ENCODE results near the gene NAV2.

Gene NAV2

GRCh38 chr11:19805827-19806226 is 93.2 kb downstream of the NAV2 start:
- no peak for DNase-seq (ENCODE audit: low read depth)

- no peak for DNase-seq (ENCODE audit: low read depth)
Observed at GRCh38 chr11:19806251-19806650, 93.6 kb downstream of the NAV2 start.

- DNase-seq (ENCODE audit: low read depth), result no peak
Observed at GRCh38 chr11:19808076-19808911, 95.7 kb downstream of the NAV2 start.

- no peak for DNase-seq (ENCODE audit: low read depth)
Observed at GRCh38 chr11:19810852-19811251, 98.2 kb downstream of the NAV2 start.

- DNase-seq (ENCODE audit: low read depth), result no peak
Observed at GRCh38 chr11:19811380-19811779, 98.7 kb downstream of the NAV2 start.

- DNase-seq (ENCODE audit: low read depth), result no peak
Observed at GRCh38 chr11:19812096-19812495, 99.5 kb downstream of the NAV2 start.

GRCh38 chr11:19812710-19813109 is 100.1 kb downstream of the NAV2 start:
- DNase-seq (ENCODE audit: low read depth), result no peak

GRCh38 chr11:19813158-19813879 is 100.7 kb downstream of the NAV2 start:
- no peak for DNase-seq (ENCODE audit: low read depth)

GRCh38 chr11:19814421-19814820 is 101.8 kb downstream of the NAV2 start:
- no peak for DNase-seq (ENCODE audit: low read depth)

- no peak for DNase-seq (ENCODE audit: low read depth)
Observed at GRCh38 chr11:19816040-19816439, 103.4 kb downstream of the NAV2 start.

GRCh38 chr11:19816817-19817216 is 104.2 kb downstream of the NAV2 start:
- DNase-seq (ENCODE audit: low read depth), result no peak

- no peak for DNase-seq (ENCODE audit: low read depth)
Observed at GRCh38 chr11:19817265-19817851, 104.7 kb downstream of the NAV2 start.

- DNase-seq (ENCODE audit: low read depth), result no peak
Observed at GRCh38 chr11:19817870-19818269, 105.2 kb downstream of the NAV2 start.

- no peak for DNase-seq (ENCODE audit: low read depth)
Observed at GRCh38 chr11:19818619-19819018, 106.0 kb downstream of the NAV2 start.

GRCh38 chr11:19819148-19819547 is 106.5 kb downstream of the NAV2 start:
- no peak for DNase-seq (ENCODE audit: low read depth)

- DNase-seq (ENCODE audit: low read depth), result no peak
Observed at GRCh38 chr11:19820100-19820499, 107.5 kb downstream of the NAV2 start.

GRCh38 chr11:19821412-19821875 is 108.8 kb downstream of the NAV2 start:
- DNase-seq (ENCODE audit: low read depth), result no peak

- no peak for DNase-seq (ENCODE audit: low read depth)
Observed at GRCh38 chr11:19821993-19822392, 109.4 kb downstream of the NAV2 start.

- DNase-seq (ENCODE audit: low read depth), result no peak
Observed at GRCh38 chr11:19822531-19822930, 109.9 kb downstream of the NAV2 start.

- no peak for DNase-seq (ENCODE audit: low read depth)
Observed at GRCh38 chr11:19826606-19827005, 114.0 kb downstream of the NAV2 start.

- no peak for DNase-seq (ENCODE audit: low read depth)
Observed at GRCh38 chr11:19827399-19828135, 114.9 kb downstream of the NAV2 start.

Measured in activated T-helper 1 cell treated with Interleukin-2 at 50 U/mL for 16 hours (primary cell).